CD4-positive, CD25-positive, alpha-beta regulatory T cell (primary cell): ENCODE results near the gene KCNQ5. TPM values are rescaled to one million over a fixed set of nuclear protein-coding genes. Genes with fewer than 3 reads are reported as not detected.

ENCODE experiments used
- ATAC-seq, 2 donors: fragments of 150-1000 bp; cut with Tn5 transposase; one replicate each; pipeline ENCODE4 v1.10.0; 2021; ENCODE audit warnings: low read depth in 2 of 2, moderate number of reproducible peaks in 2 of 2, moderate library complexity in 1 of 2
- DNase-seq, 3 donors: peaks; one replicate each; pipeline versions ENCODE4 v3.0.0 to v3.0.0-alpha.2; 2012 to 2022; ENCODE audit warnings: mixed read lengths in 1 of 3
- H3K27ac ChIP-seq: one replicate; pipeline ENCODE4 v1.7.0; 2013; ENCODE audit warnings: mild to moderate bottlenecking, low read length; ENCODE audit not compliant: insufficient read depth, poor library complexity, severe bottlenecking
- H3K27me3 ChIP-seq: one replicate; pipeline ENCODE4 v1.7.0; 2013; ENCODE audit warnings: low read length; ENCODE audit not compliant: control insufficient read depth, insufficient read depth
- H3K36me3 ChIP-seq: one replicate; pipeline ENCODE4 v1.7.0; 2013; ENCODE audit warnings: mild to moderate bottlenecking, low read length, moderate library complexity; ENCODE audit not compliant: control insufficient read depth, insufficient read depth
- H3K4me1 ChIP-seq: 2 replicates; pipeline ENCODE4 v1.7.0; 2013; ENCODE audit warnings: mild to moderate bottlenecking, low read length; ENCODE audit not compliant: insufficient read depth, control insufficient read depth, poor library complexity, severe bottlenecking
- H3K4me3 ChIP-seq: one replicate; pipeline ENCODE4 v1.7.0; 2013; ENCODE audit warnings: low read depth, mild to moderate bottlenecking, low read length, moderate library complexity
- H3K9me3 ChIP-seq, 2 experiments: 1 replicate in 1 of 2; 2 replicates in 1 of 2; pipeline ENCODE4 v1.7.0; 2013; ENCODE audit warnings: low read length in 2 of 2, mild to moderate bottlenecking in 1 of 2, moderate library complexity in 1 of 2; ENCODE audit not compliant: control insufficient read depth in 2 of 2
- H3K27ac Mint-ChIP-seq, 3 donors: one replicate each; pipeline ENCODE4 v1.8.0; 2020 to 2022; ENCODE audit warnings: mild to moderate bottlenecking in 3 of 3, mixed read lengths in 3 of 3, moderate library complexity in 2 of 3
- H3K27me3 Mint-ChIP-seq: one replicate; pipeline ENCODE4 v1.8.0; 2022; ENCODE audit warnings: mild to moderate bottlenecking, mixed read lengths
- H3K36me3 Mint-ChIP-seq: one replicate; pipeline ENCODE4 v1.8.0; 2020; ENCODE audit warnings: mixed read lengths
- H3K4me1 Mint-ChIP-seq, 4 donors: one replicate each; pipeline ENCODE4 v1.8.0; 2020 to 2022; ENCODE audit warnings: mixed read lengths in 4 of 4, mild to moderate bottlenecking in 1 of 4
- H3K4me3 Mint-ChIP-seq, 4 donors: one replicate each; pipeline ENCODE4 v1.8.0; 2020 to 2022; ENCODE audit warnings: mild to moderate bottlenecking in 4 of 4, mixed read lengths in 4 of 4, moderate library complexity in 3 of 4
- H3K9me3 Mint-ChIP-seq, 7 donors: one replicate each; pipeline ENCODE4 v1.8.0; 2020 to 2022; ENCODE audit warnings: mixed read lengths in 7 of 7, mild to moderate bottlenecking in 3 of 7, moderate library complexity in 2 of 7
- polyA plus RNA-seq, 4 donors: library from polyadenylated mRNA; unstranded; fragments of 300-500 nt; fragmentation: Illumina TruSeq; gene quantifications; one replicate each; pipeline ENCODE4 v1.2.3, GENCODE V29; 2021
- total RNA-seq: library from RNA; stranded (reverse); gene quantifications from one replicate; pipeline ENCODE4 v1.2.3, GENCODE V29; 2022

KCNQ5 gene
- total and polyA plus RNA-seq, 5 donors from 2014 or later = 0.45 to 2.5 (median 1.8) TPM

DNA sequence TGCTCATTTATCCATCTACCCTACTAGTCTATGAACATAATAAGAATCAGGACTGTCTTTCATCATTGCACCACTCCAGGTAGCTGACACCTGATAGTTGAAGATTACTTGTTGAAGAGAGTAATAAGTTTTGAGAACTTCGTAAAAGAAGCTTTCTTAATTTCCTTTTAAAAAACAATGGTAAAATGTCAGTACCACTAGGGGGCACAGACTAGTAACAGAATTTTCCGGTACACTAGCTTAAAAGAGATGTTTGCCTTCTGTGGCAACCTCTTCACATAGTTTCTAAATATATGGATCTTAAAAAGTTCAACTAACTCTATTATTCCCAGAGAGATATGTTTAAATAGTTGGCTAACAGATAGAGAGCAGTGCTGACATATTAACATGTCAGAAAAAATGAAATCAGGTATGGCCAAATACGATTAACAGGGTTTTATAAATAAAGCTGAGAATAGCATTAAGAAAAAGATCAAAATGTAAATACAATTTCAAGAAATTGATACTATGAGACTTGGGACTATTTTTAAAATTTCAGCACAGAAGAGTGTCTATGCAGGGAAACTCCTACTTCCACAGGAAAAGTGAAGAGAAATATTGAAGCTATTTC, 5.4 kb upstream of the KCNQ5 start:
- no peak for ATAC-seq
- H3K4me3 ChIP-seq = no peak overlapping the region
- H3K27ac ChIP-seq = no peak overlapping the region
- no peaks in the 10 kb centered on the region for H3K36me3 ChIP-seq
- H3K4me1 ChIP-seq = peaks cover 9% of the 10 kb centered on the region
- H3K4me1 Mint-ChIP-seq = peaks cover 10 to 40% (median 26%) of the 10 kb centered on the region in 4 donors
- peaks cover 0 to 2% (median 0%) of the 10 kb centered on the region in 7 donors for H3K9me3 Mint-ChIP-seq
- H3K27ac Mint-ChIP-seq = peak overlapping the region in 2 of 3 donors; percentile 59 to 88
- H3K9me3 ChIP-seq = no peaks in the 10 kb centered on the region
- no peaks in the 10 kb centered on the region for H3K36me3 Mint-ChIP-seq
- DNase-seq = peak in 2 of 3 donors; percentile 39 to 67
- H3K27me3 ChIP-seq = peaks cover 2% of the 10 kb centered on the region
- H3K27me3 Mint-ChIP-seq = peaks cover 25% of the 10 kb centered on the region
- H3K4me3 Mint-ChIP-seq = peak overlapping the region in 2 of 4 donors; percentile 4 to 82

DNA sequence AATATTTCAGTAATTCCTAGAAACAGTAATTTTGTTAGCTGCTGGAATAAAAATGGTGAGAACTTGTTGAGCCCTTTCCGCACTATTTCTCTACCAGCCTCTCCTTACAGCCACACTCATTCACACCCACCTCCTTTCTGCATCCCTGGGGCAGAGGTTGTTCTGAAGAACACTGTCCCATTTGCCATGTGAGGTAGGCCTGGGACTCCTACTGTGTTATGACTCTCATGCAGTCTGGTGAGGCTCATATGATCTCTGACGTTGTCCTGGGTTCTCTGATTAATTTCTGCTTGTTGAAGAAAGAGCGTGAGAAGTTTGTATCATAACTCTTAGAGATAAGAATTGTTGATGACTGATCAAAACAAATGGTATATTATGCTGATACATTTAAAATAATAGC, 4.1 kb upstream of the KCNQ5 start:
- Histone ChIP-seq H3K4me1 (peaks cover 13% of the 10 kb centered on the region), H3K27ac (no peak overlapping the region), H3K27me3 (peaks cover 2% of the 10 kb centered on the region), H3K4me3 (no peak overlapping the region), H3K9me3 (no peaks in the 10 kb centered on the region), H3K36me3 (no peaks in the 10 kb centered on the region)
- Mint-ChIP-seq H3K27me3 (peaks cover 28% of the 10 kb centered on the region), H3K4me1 (peaks cover 6 to 41% (median 26%) of the 10 kb centered on the region in 4 donors), H3K27ac (no peak overlapping the region), H3K9me3 (peaks cover 0 to 2% (median 0%) of the 10 kb centered on the region in 7 donors), H3K4me3 (no peak overlapping the region), H3K36me3 (no peaks in the 10 kb centered on the region)
- no peak for ATAC-seq
- no peak for DNase-seq

DNA sequence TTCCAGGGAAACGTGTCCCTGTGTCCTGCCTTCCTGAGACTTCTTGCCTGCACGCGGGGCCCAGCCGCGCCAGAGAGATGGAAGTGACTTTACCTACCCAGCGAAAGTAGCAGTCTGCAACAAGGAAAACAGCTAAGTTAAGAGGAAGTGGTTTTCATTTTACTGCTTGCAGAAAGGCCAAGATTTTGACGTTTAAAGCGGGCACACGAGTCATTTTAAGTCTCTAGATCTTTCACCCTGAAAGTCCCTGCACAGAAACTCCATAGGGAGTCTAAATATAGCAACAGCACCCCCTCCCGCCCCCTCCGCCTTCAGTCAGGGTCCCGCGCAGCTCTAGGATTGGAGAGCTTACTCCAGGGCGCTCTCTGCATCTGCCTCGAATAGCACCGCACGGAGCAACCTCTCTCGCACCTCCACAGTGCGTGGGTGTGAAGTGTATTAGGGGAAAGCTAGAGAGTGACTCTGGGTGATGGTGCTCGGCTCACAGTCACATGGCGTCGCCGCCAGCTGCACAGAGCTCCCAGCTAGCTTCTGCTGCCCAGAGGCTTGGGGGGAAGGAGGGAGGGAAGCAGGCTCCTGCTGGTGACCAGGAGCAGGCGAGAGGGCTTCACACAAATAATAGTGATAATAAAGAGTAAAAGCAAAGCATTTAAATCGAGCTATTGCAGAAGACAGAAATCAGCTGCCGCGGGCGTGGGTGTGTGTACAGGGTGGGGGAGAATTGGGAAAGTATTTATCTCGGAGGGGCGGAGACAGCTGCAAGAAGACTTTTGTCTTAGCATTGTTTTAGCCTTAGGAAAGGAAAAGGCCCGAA, 1.8 kb upstream of the KCNQ5 start:
- peaks cover 4% of the 10 kb centered on the region for H3K27me3 ChIP-seq
- peak overlapping the region; percentile 74 to 96 (median 94) for H3K4me3 Mint-ChIP-seq
- peaks cover 31% of the 10 kb centered on the region for H3K27me3 Mint-ChIP-seq
- H3K27ac ChIP-seq = no peak overlapping the region
- H3K9me3 ChIP-seq = no peaks in the 10 kb centered on the region
- peaks cover 15 to 52% (median 23%) of the 10 kb centered on the region in 4 donors for H3K4me1 Mint-ChIP-seq
- H3K4me3 ChIP-seq = peak overlapping the region; percentile 51
- ATAC-seq (peak; percentile 66 to 68), DNase-seq (peak; percentile 30 to 70 (median 52))
- peak overlapping the region; percentile 86 to 93 (median 92) for H3K27ac Mint-ChIP-seq
- H3K9me3 Mint-ChIP-seq = peaks cover 0 to 3% (median 0%) of the 10 kb centered on the region in 7 donors
- H3K36me3 Mint-ChIP-seq = no peaks in the 10 kb centered on the region
- no peaks in the 10 kb centered on the region for H3K36me3 ChIP-seq
- H3K4me1 ChIP-seq = peaks cover 21% of the 10 kb centered on the region

DNA sequence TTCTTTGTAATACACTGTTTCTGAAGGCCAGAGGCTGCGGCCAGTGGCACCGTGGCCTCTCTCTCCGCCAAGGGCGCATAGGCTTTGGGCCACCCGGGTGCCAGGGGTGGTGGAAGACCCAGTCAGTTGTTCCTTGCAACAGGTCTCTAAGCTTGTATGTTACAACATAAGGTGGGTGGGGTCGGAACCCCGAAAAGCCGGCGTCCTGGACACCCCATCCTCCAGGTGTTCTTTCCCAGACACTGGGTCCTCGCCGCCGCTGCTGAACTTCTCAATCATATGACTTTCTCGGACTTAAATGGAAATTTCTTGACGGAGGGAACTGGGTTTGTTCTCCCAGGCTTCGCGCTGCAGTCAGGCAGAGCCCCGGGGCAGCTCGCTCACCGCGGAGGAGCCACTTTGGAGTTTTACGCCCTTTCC, 983 bp upstream of the KCNQ5 start:
- Mint-ChIP-seq H3K4me1 (peaks cover 17 to 55% (median 23%) of the 10 kb centered on the region in 4 donors), H3K4me3 (peak overlapping the region; percentile 74 to 96 (median 94)), H3K27ac (peak overlapping the region; percentile 57 to 86 (median 84)), H3K9me3 (peaks cover 0 to 3% (median 0%) of the 10 kb centered on the region in 7 donors), H3K36me3 (no peaks in the 10 kb centered on the region), H3K27me3 (peaks cover 24% of the 10 kb centered on the region)
- ATAC-seq (no peak), DNase-seq (peak in 2 of 3 donors; percentile 10 to 13)
- Histone ChIP-seq H3K27me3 (peaks cover 4% of the 10 kb centered on the region), H3K9me3 (no peaks in the 10 kb centered on the region), H3K36me3 (no peaks in the 10 kb centered on the region), H3K4me1 (peaks cover 21% of the 10 kb centered on the region), H3K4me3 (peak overlapping the region; percentile 51), H3K27ac (no peak overlapping the region)

DNA sequence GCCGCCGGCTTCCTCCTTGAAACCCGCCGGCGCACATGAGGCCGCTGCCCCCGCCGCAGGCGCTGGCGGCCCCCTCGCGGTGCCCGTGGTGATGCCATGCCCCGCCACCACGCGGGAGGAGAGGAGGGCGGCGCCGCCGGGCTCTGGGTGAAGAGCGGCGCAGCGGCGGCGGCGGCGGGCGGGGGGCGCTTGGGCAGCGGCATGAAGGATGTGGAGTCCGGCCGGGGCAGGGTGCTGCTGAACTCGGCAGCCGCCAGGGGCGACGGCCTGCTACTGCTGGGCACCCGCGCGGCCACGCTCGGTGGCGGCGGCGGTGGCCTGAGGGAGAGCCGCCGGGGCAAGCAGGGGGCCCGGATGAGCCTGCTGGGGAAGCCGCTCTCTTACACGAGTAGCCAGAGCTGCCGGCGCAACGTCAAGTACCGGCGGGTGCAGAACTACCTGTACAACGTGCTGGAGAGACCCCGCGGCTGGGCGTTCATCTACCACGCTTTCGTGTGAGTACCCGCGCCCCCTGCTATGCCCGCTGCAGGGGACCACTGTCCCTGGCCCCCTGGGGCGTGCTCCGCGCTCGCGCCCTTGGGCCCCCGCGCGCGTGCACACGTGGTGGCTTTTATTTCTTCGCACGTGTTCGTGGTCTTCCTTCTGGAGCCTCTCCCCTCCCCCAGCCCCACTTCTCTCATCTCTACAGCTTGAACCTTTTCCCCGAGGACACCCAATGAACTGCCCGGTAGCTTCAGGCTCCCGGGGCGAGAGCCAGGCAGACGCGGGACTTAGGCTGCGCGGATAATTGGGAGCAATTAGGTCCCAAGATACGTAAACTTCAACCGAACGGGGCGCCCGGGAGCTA, 453 bp downstream of the KCNQ5 start:
- Histone ChIP-seq H3K4me1 (peaks cover 21% of the 10 kb centered on the region), H3K27ac (no peak overlapping the region)

DNA sequence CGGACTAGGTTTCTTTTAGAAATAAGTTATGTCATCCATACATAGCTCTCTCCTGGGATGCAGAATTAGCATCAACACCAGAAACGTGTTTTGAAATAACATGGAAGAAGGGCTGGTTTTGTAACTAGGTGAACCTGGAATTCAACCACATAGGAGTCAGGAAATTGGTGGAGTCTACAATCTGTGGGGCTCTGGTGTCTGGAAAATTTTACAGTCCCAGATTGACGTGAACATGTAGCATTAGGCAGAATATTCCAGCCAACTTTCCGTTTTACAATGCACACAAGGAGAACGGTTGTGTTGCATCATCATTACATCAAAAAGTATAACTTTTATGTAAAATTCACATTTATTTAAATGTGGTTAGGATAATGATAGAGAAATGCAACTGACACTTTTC, 1.9 kb downstream of the KCNQ5 start:
- H3K4me3 Mint-ChIP-seq = peak overlapping the region in 3 of 4 donors; percentile 85 to 94 (median 90)
- peak overlapping the region; percentile 46 for H3K4me3 ChIP-seq
- ATAC-seq = no peak
- no peaks in the 10 kb centered on the region for H3K36me3 ChIP-seq
- H3K36me3 Mint-ChIP-seq = no peaks in the 10 kb centered on the region
- H3K9me3 Mint-ChIP-seq = peaks cover 0 to 3% (median 0%) of the 10 kb centered on the region in 7 donors
- H3K27ac ChIP-seq = no peak overlapping the region
- no peak for DNase-seq
- peaks cover 10 to 52% (median 21%) of the 10 kb centered on the region in 4 donors for H3K4me1 Mint-ChIP-seq
- peak overlapping the region in 1 of 3 donors; percentile 55 for H3K27ac Mint-ChIP-seq
- H3K27me3 ChIP-seq = peaks cover 2% of the 10 kb centered on the region
- H3K4me1 ChIP-seq = peaks cover 21% of the 10 kb centered on the region
- H3K27me3 Mint-ChIP-seq = peaks cover 19% of the 10 kb centered on the region
- no peaks in the 10 kb centered on the region for H3K9me3 ChIP-seq

More for the DNA sequence above, 453 bp downstream of the KCNQ5 start:
- peaks cover 0 to 3% (median 0%) of the 10 kb centered on the region in 7 donors for H3K9me3 Mint-ChIP-seq
- peaks cover 10 to 53% (median 21%) of the 10 kb centered on the region in 4 donors for H3K4me1 Mint-ChIP-seq
- peak overlapping the region; percentile 85 to 95 (median 92) for H3K4me3 Mint-ChIP-seq
- no peaks in the 10 kb centered on the region for H3K36me3 Mint-ChIP-seq
- Histone ChIP-seq H3K9me3 (no peaks in the 10 kb centered on the region), H3K27me3 (peaks cover 4% of the 10 kb centered on the region), H3K36me3 (no peaks in the 10 kb centered on the region), H3K4me3 (peak overlapping the region; percentile 44)
- DNase-seq = peak; percentile 52 to 60 (median 54)
- peak; percentile 56 to 64 for ATAC-seq
- peak overlapping the region; percentile 32 to 83 (median 55) for H3K27ac Mint-ChIP-seq
- H3K27me3 Mint-ChIP-seq = peaks cover 19% of the 10 kb centered on the region

DNA sequence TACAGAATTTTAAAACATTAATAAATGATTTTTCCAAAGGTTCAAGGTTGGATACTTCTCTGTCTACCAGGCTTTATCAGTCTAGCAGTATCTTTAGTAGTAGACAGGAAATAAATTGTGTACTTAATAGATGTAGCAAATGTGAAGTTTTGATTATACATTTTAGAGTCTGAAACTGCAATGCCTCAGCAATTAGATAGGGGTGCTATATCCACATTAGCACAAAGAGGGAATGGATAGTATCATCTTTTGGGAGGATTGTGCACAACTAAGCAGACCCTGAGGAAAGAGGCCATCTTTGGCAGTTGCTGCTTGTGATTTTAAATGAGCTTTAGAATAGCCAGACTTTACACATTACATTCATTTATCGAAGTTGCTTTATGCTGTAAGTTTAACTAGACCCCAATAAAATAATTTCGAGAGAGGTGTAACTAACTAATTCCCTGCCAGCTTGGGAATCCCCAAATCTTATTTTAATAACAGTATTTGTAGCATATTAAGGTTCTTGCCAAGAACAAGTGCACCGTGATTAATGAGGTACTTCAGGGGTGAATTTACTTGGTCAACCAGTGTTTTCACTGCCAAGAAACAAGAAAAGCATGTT, 2.8 kb downstream of the KCNQ5 start:
- Histone ChIP-seq H3K4me1 (peaks cover 21% of the 10 kb centered on the region), H3K36me3 (no peaks in the 10 kb centered on the region), H3K4me3 (no peak overlapping the region), H3K27ac (no peak overlapping the region), H3K9me3 (no peaks in the 10 kb centered on the region), H3K27me3 (peaks cover 2% of the 10 kb centered on the region)
- peaks cover 17% of the 10 kb centered on the region for H3K27me3 Mint-ChIP-seq
- H3K9me3 Mint-ChIP-seq = peaks cover 0 to 3% (median 0%) of the 10 kb centered on the region in 7 donors
- H3K4me3 Mint-ChIP-seq = peak overlapping the region in 2 of 4 donors; percentile 31 to 45
- no peak overlapping the region for H3K27ac Mint-ChIP-seq
- DNase-seq (peak in 2 of 3 donors; percentile 12 to 46), ATAC-seq (no peak)
- H3K4me1 Mint-ChIP-seq = peaks cover 10 to 43% (median 17%) of the 10 kb centered on the region in 4 donors
- H3K36me3 Mint-ChIP-seq = no peaks in the 10 kb centered on the region
